IMR-90 (cell line): ENCODE measurements around the gene BCL2L13. TPM values are rescaled to one million over a fixed set of nuclear protein-coding genes. Genes with fewer than 3 reads are reported as not detected.

Experiments used
- ATAC-seq: fragments of 200-7000 bp; cut with Tn5 transposase; 2 replicates; pipeline ENCODE4 v1.9.1; 2020; ENCODE audit warnings: low read depth, mild to moderate bottlenecking, moderate library complexity
- BruUV-seq: library from RNA; stranded (reverse); fragments of 400-500 nt; replicated peaks from 2 replicates; lab custom pipeline; 2021; lab: Mats Ljungman, UMichigan
- CTCF ChIA-PET: fragments of 300-600 bp; formaldehyde crosslinking; extraction: SDS; loops from one replicate; lab custom pipeline; 2021; ENCODE audit warnings: antibody characterized with exemption; lab: Yijun Ruan, JAX
- POLR2A ChIA-PET: fragments of 300-600 bp; sonication (Branson Sonifier 250); formaldehyde crosslinking; loops from one replicate; lab custom pipeline; 2022; ENCODE audit warnings: antibody characterized with exemption; ENCODE audit not compliant: unreplicated experiment; lab: Charles Lee
- DNase-seq: peaks from one replicate; pipeline ENCODE4 v3.0.0; 2013
- H2AFZ ChIP-seq: replicated peaks from 2 replicates; pipeline ENCODE3; 2013; ENCODE audit warnings: low read length, mild to moderate bottlenecking; ENCODE audit not compliant: poor library complexity
- H2AK5ac ChIP-seq: 2 replicates; pipeline ENCODE4 v1.6.1; 2013; ENCODE audit warnings: low read depth, low read length, inconsistent platforms
- H2AK9ac ChIP-seq: replicated peaks from 2 replicates; pipeline ENCODE3; 2013; ENCODE audit warnings: mild to moderate bottlenecking, low read depth, low read length, moderate library complexity; ENCODE audit not compliant: poor library complexity
- H2BK120ac ChIP-seq: 2 replicates; pipeline ENCODE4 v1.6.1; 2013; ENCODE audit warnings: low read depth, low read length, inconsistent platforms
- H2BK15ac ChIP-seq: 3 replicates; pipeline ENCODE4 v1.6.1; 2013; ENCODE audit warnings: low read depth, low read length, inconsistent platforms
- H2BK20ac ChIP-seq: 2 replicates; pipeline ENCODE4 v1.6.1; 2013; ENCODE audit warnings: low read depth, mild to moderate bottlenecking, inconsistent platforms, low read length, moderate library complexity
- H2BK5ac ChIP-seq: 2 replicates; pipeline ENCODE4 v1.6.1; 2013; ENCODE audit warnings: mild to moderate bottlenecking, low read depth, low read length, inconsistent platforms; ENCODE audit not compliant: poor library complexity, severe bottlenecking
- H3K14ac ChIP-seq: replicated peaks from 2 replicates; pipeline ENCODE4 v1.6.1; 2013; ENCODE audit warnings: low read depth, low read length, inconsistent platforms
- H3K18ac ChIP-seq: 2 replicates; pipeline ENCODE4 v1.6.1; 2013; ENCODE audit warnings: low read depth, low read length, control low read depth
- H3K23ac ChIP-seq: 2 replicates; pipeline ENCODE4 v1.6.1; 2013; ENCODE audit warnings: low read depth, low read length, inconsistent platforms
- H3K27ac ChIP-seq: 2 replicates; pipeline ENCODE4 v1.5.1; 2013; ENCODE audit warnings: mild to moderate bottlenecking, control low read depth, low read length; ENCODE audit not compliant: insufficient read depth
- H3K27me3 ChIP-seq: 2 replicates; pipeline ENCODE4 v1.6.1; 2013; ENCODE audit warnings: low read length; ENCODE audit not compliant: control insufficient read depth, insufficient read depth
- H3K36me3 ChIP-seq: 2 replicates; pipeline ENCODE4 v1.6.1; 2013; ENCODE audit warnings: low read length, mixed read lengths; ENCODE audit not compliant: control insufficient read depth, insufficient read depth
- H3K4ac ChIP-seq: 2 replicates; pipeline ENCODE4 v1.6.1; 2013; ENCODE audit warnings: low read depth, low read length, inconsistent platforms
- H3K4me1 ChIP-seq: 2 replicates; pipeline ENCODE4 v1.6.1; 2013; ENCODE audit warnings: low read length, mixed read lengths; ENCODE audit not compliant: control insufficient read depth, insufficient read depth
- H3K4me2 ChIP-seq: 2 replicates; pipeline ENCODE4 v1.6.1; 2013; ENCODE audit warnings: low read depth, mild to moderate bottlenecking, control low read depth, low read length, moderate library complexity
- H3K4me3 ChIP-seq: 2 replicates; pipeline ENCODE4 v1.5.1; 2013; ENCODE audit warnings: low read depth, mild to moderate bottlenecking, control low read depth, low read length, moderate library complexity; ENCODE audit not compliant: insufficient read depth
- H3K56ac ChIP-seq: 2 replicates; pipeline ENCODE4 v1.6.1; 2013; ENCODE audit warnings: low read length, inconsistent platforms; ENCODE audit not compliant: insufficient read depth; ENCODE audit errors: extremely low read depth
- H3K79me1 ChIP-seq, 2 experiments: 2 replicates each; pipeline ENCODE4 v1.6.1; 2013; ENCODE audit warnings: low read length in 2 of 2, inconsistent platforms in 1 of 2, low read depth in 1 of 2
- H3K9ac ChIP-seq: 2 replicates; pipeline ENCODE4 v1.6.1; 2013; ENCODE audit warnings: low read depth, low read length, control low read depth
- H3K9me1 ChIP-seq: 2 replicates; pipeline ENCODE4 v1.6.1; 2013; ENCODE audit warnings: low read length, inconsistent platforms; ENCODE audit not compliant: insufficient read depth
- H3K9me3 ChIP-seq: 2 replicates; pipeline ENCODE4 v1.6.1; 2013; ENCODE audit warnings: low read length; ENCODE audit not compliant: control insufficient read depth, insufficient read depth
- H4K20me1 ChIP-seq: 2 replicates; pipeline ENCODE4 v1.6.1; 2013; ENCODE audit warnings: low read length, inconsistent platforms; ENCODE audit not compliant: insufficient read depth
- H4K5ac ChIP-seq: 2 replicates; pipeline ENCODE4 v1.6.1; 2013; ENCODE audit warnings: mild to moderate bottlenecking, low read depth, low read length, control low read depth
- H4K8ac ChIP-seq, 2 experiments: 2 replicates each; pipeline ENCODE4 v1.6.1; 2013; ENCODE audit warnings: low read depth in 2 of 2, low read length in 2 of 2, control low read depth in 1 of 2, inconsistent platforms in 1 of 2
- H4K91ac ChIP-seq: 2 replicates; pipeline ENCODE4 v1.6.1; 2013; ENCODE audit warnings: low read depth, low read length, inconsistent platforms; ENCODE audit not compliant: insufficient read depth
- BHLHE40 ChIP-seq: fragments of 150-350 bp; IDR thresholded peaks from 2 replicates; pipeline ENCODE4 v1.6.1; 2016; ENCODE audit warnings: mild to moderate bottlenecking, low read depth, low read length
- CEBPB ChIP-seq: IDR thresholded peaks from 2 replicates; pipeline ENCODE4 v1.6.1; 2012; ENCODE audit warnings: low read depth, low read length, improper control_type of control experiment
- CHD1 ChIP-seq: IDR thresholded peaks from 2 replicates; pipeline ENCODE4 v1.6.1; 2012; ENCODE audit warnings: low read depth, low read length, improper control_type of control experiment
- ELK1 ChIP-seq: fragments of 150-350 bp; IDR thresholded peaks from 2 replicates; pipeline ENCODE4 v1.6.1; 2016; ENCODE audit warnings: low read depth, mild to moderate bottlenecking, low read length, moderate library complexity, borderline replicate concordance
- FOS ChIP-seq: fragments of 150-350 bp; IDR thresholded peaks from 2 replicates; pipeline ENCODE4 v1.6.1; 2016; ENCODE audit warnings: low read depth, low read length
- MAFK ChIP-seq: IDR thresholded peaks from 2 replicates; pipeline ENCODE4 v1.6.1; 2012; ENCODE audit warnings: low read depth, low read length, improper control_type of control experiment
- MAZ ChIP-seq: IDR thresholded peaks from 2 replicates; pipeline ENCODE4 v1.6.1; 2012; ENCODE audit warnings: low read depth, mild to moderate bottlenecking, low read length, improper control_type of control experiment, moderate library complexity, borderline replicate concordance
- NFE2L2 ChIP-seq: fragments of 150-350 bp; IDR thresholded peaks from 2 replicates; pipeline ENCODE4 v1.6.1; 2016; ENCODE audit warnings: low read depth, mild to moderate bottlenecking, low read length
- POLR2A ChIP-seq: IDR thresholded peaks from 2 replicates; pipeline ENCODE4 v1.6.1; 2012; ENCODE audit warnings: mild to moderate bottlenecking, low read depth, low read length
- RAD21 ChIP-seq: IDR thresholded peaks from 2 replicates; pipeline ENCODE4 v1.6.1; 2012; ENCODE audit warnings: low read length, improper control_type of control experiment
- RCOR1 ChIP-seq: IDR thresholded peaks from 2 replicates; pipeline ENCODE4 v1.6.1; 2012; ENCODE audit warnings: mild to moderate bottlenecking, low read length, improper control_type of control experiment; ENCODE audit not compliant: insufficient replicate concordance
- RFX5 ChIP-seq: IDR thresholded peaks from 2 replicates; pipeline ENCODE4 v1.8.0; 2012; ENCODE audit warnings: low read depth, mild to moderate bottlenecking, low read length, moderate library complexity
- SMC3 ChIP-seq: fragments of 150-350 bp; IDR thresholded peaks from 2 replicates; pipeline ENCODE4 v1.6.1; 2016; ENCODE audit warnings: low read depth, mild to moderate bottlenecking, antibody characterized with exemption, low read length, moderate library complexity
- USF2 ChIP-seq: fragments of 150-350 bp; IDR thresholded peaks from 2 replicates; pipeline ENCODE4 v1.6.1; 2017; ENCODE audit warnings: mild to moderate bottlenecking, antibody characterized with exemption, low read length, low read depth
- WGBS, 2 experiments: methylation state at CpG; one replicate each; pipeline versions ENCODE4 v1.1.5 to v1.1.7; 2013; ENCODE audit warnings: missing lambda C conversion rate in 2 of 2; ENCODE audit not compliant: insufficient read length in 1 of 2; ENCODE audit errors: extremely low coverage in 2 of 2; 5-methylcytosine and 5-hydroxymethylcytosine counted together
- dilution Hi-C: fragments of 300-500 bp; cut with HindIII; formaldehyde crosslinking; loops from one replicate; pipeline ENCODE4 v1.14.3; 2018; ENCODE audit warnings: low sequenced_read_pairs; ENCODE audit not compliant: unreplicated experiment
- in situ Hi-C: fragments of 300-500 bp; cut with MboI; formaldehyde crosslinking; loops from 3 replicates; pipeline ENCODE4 v1.14.3; 2019; ENCODE audit warnings: low sequenced_read_pairs, inconsistent platforms, mixed read lengths
- intact Hi-C: fragments of 100-400 bp; cut with micrococcal nuclease; formaldehyde crosslinking; loops from 2 replicates; pipeline ENCODE4 v1.10.0; 2022
- polyA plus RNA-seq, 3 experiments: library from polyadenylated mRNA; depleted of rRNA; stranded (reverse); fragments of >200 nt; gene quantifications; 2 replicates each; pipeline ENCODE4 v1.2.3, GENCODE V29; 2012; ENCODE audit warnings: low replicate concordance in 1 of 3
- total RNA-seq: library from RNA; depleted of rRNA; stranded (reverse); fragments of >200 nt; gene quantifications from 2 replicates; pipeline ENCODE4 v1.2.3, GENCODE V29; 2012
- TF ChIP-seq, protein P1 (sequence below): conservative IDR thresholded peaks from 2 replicates; pipeline ENCODE4 v1.5.1; 2012; ENCODE audit warnings: mild to moderate bottlenecking, low read depth, low read length, improper control_type of control experiment

The BCL2L13 gene
- total and polyA plus RNA-seq, 2 of the 4 experiments (the other 2 are of a cell fraction) = 42.6 to 86.7 TPM

- dilution Hi-C loops = no loop called here
- Histone ChIP-seq H2AFZ (no peak overlapping the region), H4K5ac (no peak overlapping the region), H3K4me3 (no peak overlapping the region), H3K9me3 (no peaks in the 10 kb centered on the region), H2AK5ac (no peak overlapping the region), H3K4ac (no peak overlapping the region), H3K56ac (no peak overlapping the region), H4K8ac (no peak overlapping the region), H3K79me1 (peaks cover 5 to 19% of the 10 kb centered on the region in 2 experiments; a peak in 3 of 4 replicates), H2BK15ac (no peak overlapping the region), H3K23ac (no peak overlapping the region), H2BK120ac (no peak overlapping the region), H3K18ac (no peak overlapping the region), H3K4me2 (no peak overlapping the region), H3K9me1 (peaks cover 4% of the 10 kb centered on the region), H2AK9ac (no peak overlapping the region), H3K4me1 (peaks cover 4% of the 10 kb centered on the region; the same call in 1 of the 2 replicates), H3K27ac (no peak overlapping the region), H3K36me3 (peaks cover 10% of the 10 kb centered on the region), H4K20me1 (no peaks in the 10 kb centered on the region), H2BK20ac (no peak overlapping the region), H3K27me3 (no peaks in the 10 kb centered on the region), H4K91ac (no peak overlapping the region), H2BK5ac (no peak overlapping the region), H3K14ac (no peak overlapping the region), H3K9ac (no peak overlapping the region)
- ChIA-PET CTCF (no interaction called here), POLR2A (interaction anchor here (0.5 kb wide), 1 partner anchor 10 kb away, joined by 4 read pairs; no protein-coding TSS in a partner anchor)
- DNase-seq (no peak), ATAC-seq (no peak)
- no TSS peak for BruUV-seq
- 100% methylated on average over 1 of the region's 7 CpGs; no CpG with 5 or more reads in 1 of the 2 experiments for WGBS, 2 experiments
- intact Hi-C loops = no loop called here
- in situ Hi-C loops = no loop called here
- TF ChIP-seq POLR2A = no peak
- no peak for TF ChIP-seq RFX5
- no peak for TF ChIP-seq RAD21
- TF ChIP-seq, protein P1, sequence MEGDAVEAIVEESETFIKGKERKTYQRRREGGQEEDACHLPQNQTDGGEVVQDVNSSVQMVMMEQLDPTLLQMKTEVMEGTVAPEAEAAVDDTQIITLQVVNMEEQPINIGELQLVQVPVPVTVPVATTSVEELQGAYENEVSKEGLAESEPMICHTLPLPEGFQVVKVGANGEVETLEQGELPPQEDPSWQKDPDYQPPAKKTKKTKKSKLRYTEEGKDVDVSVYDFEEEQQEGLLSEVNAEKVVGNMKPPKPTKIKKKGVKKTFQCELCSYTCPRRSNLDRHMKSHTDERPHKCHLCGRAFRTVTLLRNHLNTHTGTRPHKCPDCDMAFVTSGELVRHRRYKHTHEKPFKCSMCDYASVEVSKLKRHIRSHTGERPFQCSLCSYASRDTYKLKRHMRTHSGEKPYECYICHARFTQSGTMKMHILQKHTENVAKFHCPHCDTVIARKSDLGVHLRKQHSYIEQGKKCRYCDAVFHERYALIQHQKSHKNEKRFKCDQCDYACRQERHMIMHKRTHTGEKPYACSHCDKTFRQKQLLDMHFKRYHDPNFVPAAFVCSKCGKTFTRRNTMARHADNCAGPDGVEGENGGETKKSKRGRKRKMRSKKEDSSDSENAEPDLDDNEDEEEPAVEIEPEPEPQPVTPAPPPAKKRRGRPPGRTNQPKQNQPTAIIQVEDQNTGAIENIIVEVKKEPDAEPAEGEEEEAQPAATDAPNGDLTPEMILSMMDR = no peak
- TF ChIP-seq CHD1 = no peak
- TF ChIP-seq ELK1 = no peak
- TF ChIP-seq BHLHE40 = no peak
- TF ChIP-seq SMC3 = no peak
- no peak for TF ChIP-seq USF2
- TF ChIP-seq RCOR1 = no peak
- TF ChIP-seq NFE2L2 = no peak
- no peak for TF ChIP-seq CEBPB
- TF ChIP-seq MAFK = no peak
- TF ChIP-seq FOS = no peak
- TF ChIP-seq MAZ = no peak
These were observed 61.3 kb downstream of the BCL2L13 start for GRCh38 chr22:17699696-17700340.
